GM12875 (cell line): ENCODE results near the gene MEI4.

ENCODE experiments used
- H3K4me3 ChIP-seq: one replicate; pipeline ENCODE4 v1.5.1; 2011; ENCODE audit warnings: low read depth, low read length, control low read depth
- CTCF ChIP-seq: IDR thresholded peaks from 2 replicates; pipeline ENCODE4 v1.5.1; 2011; ENCODE audit warnings: low read depth, mild to moderate bottlenecking, control low read depth, inconsistent platforms, low read length, moderate library complexity, borderline replicate concordance; ENCODE audit not compliant: insufficient read depth

Gene MEI4

DNA sequence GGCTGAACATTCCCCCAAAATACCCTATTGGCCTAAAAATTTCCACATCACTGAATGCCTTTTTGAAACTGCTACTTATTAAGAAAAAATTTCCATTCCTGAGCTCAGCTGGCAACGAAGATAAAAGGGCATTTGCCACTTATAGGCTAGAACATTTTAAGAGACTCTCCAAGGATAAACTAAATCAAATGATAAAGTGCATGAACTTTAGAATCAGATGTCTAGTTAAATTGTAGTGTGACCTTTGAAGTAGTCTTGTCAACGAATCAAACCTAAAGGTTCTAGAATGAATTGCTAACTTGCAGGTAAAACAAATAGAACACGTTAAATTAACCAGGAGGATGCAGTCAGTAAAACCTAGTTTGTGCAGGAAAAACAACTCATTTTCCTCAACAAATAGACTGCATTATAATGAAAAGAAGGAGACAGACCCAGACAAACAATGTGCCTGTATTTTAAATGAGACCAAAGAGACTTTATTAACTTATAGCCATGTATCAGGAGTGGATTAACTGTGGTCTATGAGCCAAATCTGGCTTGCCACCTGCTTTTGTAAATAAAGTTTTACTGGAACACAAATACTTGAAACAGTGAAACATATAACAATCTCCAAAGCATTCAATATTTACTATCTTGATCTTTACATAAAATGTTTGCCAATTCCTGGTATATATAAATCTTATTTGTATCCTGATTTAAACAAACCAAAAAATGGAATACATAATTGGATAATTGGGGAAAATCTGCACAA is 184.4 kb downstream of the MEI4 start:
- H3K4me3 ChIP-seq, result no peak overlapping the region
- TF ChIP-seq CTCF, result no peak

DNA sequence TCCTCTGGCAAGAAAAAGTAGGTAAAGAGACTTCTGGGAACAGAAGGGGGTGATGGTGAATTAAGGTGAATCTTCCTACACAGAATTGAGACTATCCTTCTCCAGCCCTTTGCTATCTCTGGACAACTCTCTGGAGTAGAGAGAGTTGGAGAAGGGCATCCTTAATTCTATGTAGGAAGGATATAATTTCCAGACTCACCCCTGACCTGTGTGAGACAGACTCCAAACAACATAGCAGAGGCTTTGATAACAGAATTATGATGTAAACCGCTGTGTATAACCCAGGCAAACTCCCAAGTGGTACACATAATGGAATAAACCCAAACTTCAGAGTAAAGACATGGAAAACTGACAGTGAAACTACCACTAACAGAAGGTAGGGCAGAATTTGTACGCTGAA is 186.5 kb downstream of the MEI4 start:
- no peak overlapping the region for H3K4me3 ChIP-seq
- no peak for TF ChIP-seq CTCF

GRCh38 chr6:77844822-77845221 is 192.0 kb downstream of the MEI4 start:
- TF ChIP-seq CTCF, result no peak
- no peak overlapping the region for H3K4me3 ChIP-seq

GRCh38 chr6:77853401-77853800 is 200.6 kb downstream of the MEI4 start:
- TF ChIP-seq CTCF, result no peak
- H3K4me3 ChIP-seq, result no peak overlapping the region

GRCh38 chr6:77856391-77856790 is 203.6 kb downstream of the MEI4 start:
- H3K4me3 ChIP-seq, result no peak overlapping the region
- no peak for TF ChIP-seq CTCF

DNA sequence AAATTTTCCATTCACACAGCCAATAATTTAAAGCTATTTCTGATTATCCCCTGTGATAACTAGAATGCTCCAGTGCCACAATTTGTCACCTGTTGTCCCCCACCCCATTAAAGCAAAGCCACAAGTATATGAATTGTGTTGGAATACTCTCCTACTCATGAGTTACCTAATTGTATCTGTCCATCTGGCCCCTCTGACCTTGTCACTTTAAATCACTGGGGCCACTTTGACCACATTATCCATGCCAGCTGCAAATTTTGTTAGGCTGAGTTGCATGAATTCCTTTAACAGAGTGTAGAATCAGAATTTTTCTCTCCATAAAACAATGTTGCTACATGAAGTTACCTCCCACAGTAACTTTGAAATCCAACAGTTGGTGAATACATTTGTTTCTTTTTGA is 204.6 kb downstream of the MEI4 start:
- no peak overlapping the region for H3K4me3 ChIP-seq

More for the DNA sequence above, 204.6 kb downstream of the MEI4 start:
- TF ChIP-seq CTCF, result no peak
